ENCODE data around the gene ADNP.
"Not testable (repeated sequence)": the region's sequence is repeated elsewhere in the genome, so short reads cannot be mapped to it uniquely, and the experiment has no call there.

ADNP gene
- total RNA-seq: 143 reads per million, percentile 88 among the genes with 10 or more reads in this experiment

GRCh38 chr20:50931306-50932015 is at the start of gene ADNP:
Gene ADNP, minus strand, starts transcription at chr20:50931437. Its CDS starts 27,441 bp downstream, at chr20:50903996.
- peak; percentile 86 for DNase-seq

DNA sequence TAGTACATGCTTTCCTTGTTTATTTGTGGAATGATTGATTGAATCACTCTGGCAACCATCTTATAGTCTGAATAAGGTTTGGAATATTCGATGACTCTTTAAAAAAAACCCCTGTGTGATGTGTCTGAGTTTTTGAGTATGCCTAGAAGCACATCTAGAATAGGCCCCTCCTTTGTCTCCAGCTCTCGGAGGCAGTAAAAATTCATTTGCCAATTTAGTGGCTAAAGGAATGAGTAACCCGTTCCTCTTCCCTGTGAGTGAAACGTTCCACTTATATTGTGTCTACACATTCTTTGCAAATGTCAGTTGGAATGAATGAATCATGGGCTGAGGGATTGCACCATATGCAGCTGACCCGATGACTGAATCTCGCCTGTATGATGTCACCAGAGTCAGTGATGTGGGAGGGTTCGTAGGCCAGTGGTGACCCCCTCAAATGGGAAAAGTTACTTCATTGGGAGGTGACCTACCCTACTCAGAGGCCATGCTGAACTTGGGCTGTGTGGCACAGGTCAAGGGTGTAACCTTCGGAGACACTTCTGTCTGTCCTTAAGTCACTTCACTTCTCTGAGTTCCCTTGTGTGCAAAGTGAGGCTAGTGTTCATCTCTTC is 48.9 kb upstream of the ADNP start:
- DNase-seq: no peak

DNA sequence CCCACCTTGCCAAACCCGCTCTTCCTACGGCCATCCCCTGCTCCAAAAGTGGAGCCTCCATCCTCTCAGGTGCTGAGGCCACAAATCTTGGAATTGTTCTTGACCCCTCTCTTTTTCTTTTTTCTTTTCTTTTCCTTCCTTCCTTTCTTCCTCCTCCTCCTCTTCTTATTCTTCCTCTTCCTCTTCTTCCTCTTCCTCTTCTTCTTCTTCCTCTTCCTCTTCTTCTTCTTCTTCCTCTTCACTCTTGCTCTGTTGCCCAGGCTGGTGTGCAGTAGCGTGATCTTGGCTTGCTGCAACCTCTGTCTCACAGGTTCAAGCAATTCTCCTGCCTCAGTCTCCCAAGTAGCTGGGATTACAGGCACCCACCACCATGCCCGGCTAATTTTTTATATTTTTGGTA is 47.3 kb upstream of the ADNP start:
- DNase-seq: not testable (repeated sequence)

GRCh38 chr20:50977066-50978021 is 46.1 kb upstream of the ADNP start:
- DNase-seq: no peak

DNA sequence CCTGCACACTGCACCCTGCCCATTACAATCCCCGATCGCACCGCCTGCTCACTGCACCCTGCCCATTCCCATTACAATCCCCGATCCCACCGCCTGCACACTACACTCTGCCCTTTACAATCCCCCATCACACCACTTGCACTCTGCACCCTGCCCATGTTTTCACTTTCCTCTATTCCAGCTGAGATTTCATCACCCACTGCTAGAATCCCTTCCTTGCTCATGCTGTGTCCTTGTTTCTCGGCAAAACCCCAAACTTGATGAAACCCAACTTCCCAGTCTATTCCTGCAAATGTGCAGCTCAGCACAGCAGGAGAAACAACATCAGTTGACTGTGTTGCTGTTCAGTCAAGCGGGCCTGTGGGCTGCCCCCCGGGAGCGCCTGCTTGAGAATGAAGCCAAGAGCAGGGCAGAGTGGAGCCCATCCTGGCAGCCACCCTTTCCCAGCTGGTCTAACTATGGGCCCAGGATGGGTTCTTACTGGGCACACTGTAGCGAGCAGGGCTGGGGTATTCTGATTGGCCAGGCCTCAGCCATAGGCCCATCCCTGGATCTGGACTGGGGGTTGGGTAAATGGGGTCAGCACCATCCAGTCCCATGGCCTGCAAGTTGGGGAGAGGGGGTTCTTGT is 44.6 kb upstream of the ADNP start:
- no peak for DNase-seq

DNA sequence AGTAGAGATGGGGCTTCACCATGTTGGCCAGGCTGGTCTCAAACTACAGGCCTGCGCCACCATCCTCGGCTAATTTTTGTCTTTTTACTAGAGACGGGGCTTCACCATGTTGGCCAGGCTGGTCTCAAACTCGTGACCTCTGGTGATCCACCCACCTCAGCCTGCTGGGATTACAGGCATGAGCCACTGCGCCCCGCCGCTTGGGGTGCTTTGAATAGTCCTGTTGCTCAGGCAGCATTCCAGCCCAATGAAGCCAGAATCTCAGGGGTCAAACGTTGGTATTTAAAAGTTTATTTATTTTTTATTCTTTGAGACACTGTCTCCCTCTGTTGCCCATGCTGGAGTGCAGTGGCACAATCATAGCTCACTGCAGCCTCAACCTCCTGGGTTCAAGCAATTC is 38.7 kb upstream of the ADNP start:
- DNase-seq: no peak

- no peak for DNase-seq
These were observed 38.2 kb upstream of the ADNP start for GRCh38 chr20:50969435-50969834.

DNA sequence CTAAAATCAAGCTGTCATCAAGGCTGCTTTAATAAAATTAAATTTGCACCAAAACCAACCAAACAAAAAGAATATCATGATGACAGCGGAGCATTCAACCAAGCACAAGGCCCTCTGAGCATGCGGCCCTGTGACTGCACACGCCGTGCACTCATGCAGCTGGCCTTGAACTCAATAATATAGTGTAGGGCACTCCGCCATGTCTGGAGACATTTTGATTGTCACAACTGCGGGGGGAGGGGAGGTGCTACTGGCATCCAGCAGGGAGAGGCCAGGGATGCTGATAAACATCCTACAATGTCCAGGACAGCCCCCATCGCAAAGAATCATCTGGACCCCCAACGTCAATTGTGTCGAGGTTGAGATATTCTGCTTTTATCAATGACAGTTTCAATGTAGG is 37.1 kb upstream of the ADNP start:
- DNase-seq: no peak

DNA sequence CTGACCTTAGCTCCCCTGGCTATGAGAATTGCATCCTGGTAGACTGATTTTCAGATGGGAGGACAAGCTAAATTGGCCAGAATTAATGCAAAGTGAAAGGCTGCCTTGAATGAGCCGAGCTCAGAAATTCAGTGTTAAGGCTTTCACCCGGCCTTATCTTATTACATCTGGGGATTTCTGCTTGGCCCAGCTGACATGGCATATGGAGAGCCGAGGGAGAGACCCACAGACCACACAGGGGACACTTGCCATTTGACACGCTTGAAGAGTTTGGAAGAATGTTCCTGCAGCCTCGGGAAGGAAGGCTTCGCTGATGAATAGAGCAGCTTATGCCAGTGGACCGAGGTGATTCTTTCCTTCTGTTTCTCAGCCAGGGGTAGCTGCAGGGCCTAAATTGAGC is 36.3 kb upstream of the ADNP start:
- no peak for DNase-seq

- no peak for DNase-seq
These were observed 28.4 kb upstream of the ADNP start for GRCh38 chr20:50959543-50960126.

- DNase-seq: peak; percentile 79
These were observed 27.6 kb upstream of the ADNP start, which contains the start of gene MOCS3 for GRCh38 chr20:50958615-50959542. Gene MOCS3, plus strand, starts transcription at chr20:50958818. Its CDS starts 25 bp downstream, at chr20:50958843.

- DNase-seq: peak; percentile 89
These were observed 26.8 kb upstream of the ADNP start, which contains the start of gene DPM1 for GRCh38 chr20:50957798-50958614. Gene DPM1, minus strand, starts transcription at chr20:50958532. Its CDS starts 9 bp downstream, at chr20:50958523.

DNA sequence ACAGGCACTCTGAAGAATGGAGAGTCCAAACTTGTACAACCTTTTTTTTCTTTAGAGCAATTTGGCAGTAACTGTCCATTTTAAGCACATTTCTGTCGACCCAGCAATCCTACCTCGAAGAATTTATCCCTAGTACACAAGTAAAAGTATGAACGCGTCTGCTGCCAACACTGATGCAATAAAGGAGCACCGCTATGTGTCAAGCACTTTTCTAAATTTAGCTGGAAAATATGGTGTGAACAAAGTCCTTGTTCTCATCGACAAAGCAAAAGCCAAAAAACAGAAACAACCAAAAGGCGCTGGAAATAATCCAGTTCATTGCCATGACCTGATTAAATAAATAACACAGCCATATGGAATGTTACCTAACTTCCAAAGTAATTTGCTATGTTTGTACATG is 26.0 kb upstream of the ADNP start:
- no peak for DNase-seq

DNA sequence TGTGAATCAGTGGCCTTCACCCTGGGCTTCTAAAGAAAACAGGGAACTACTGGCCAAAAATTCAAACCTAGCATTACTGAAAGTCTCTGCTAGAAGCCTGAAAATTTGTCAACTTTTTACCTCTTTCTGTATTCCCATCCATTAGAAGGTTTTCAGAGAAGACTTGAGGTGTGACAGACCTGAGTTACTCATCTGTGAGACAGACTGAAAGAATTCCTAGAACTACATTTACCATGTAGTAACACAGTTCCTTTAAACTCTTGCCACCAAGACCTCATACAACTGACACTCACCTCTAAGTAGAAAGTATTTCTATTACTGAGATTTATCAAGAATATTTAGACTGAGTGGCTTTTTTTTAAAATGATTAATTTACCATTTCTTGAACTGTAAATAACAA is 22.6 kb upstream of the ADNP start:
- no peak for DNase-seq

- DNase-seq: no peak
These were observed 22.0 kb upstream of the ADNP start for GRCh38 chr20:50953196-50953595.

- DNase-seq: no peak
These were observed 17.0 kb upstream of the ADNP start for GRCh38 chr20:50948132-50948785.

DNA sequence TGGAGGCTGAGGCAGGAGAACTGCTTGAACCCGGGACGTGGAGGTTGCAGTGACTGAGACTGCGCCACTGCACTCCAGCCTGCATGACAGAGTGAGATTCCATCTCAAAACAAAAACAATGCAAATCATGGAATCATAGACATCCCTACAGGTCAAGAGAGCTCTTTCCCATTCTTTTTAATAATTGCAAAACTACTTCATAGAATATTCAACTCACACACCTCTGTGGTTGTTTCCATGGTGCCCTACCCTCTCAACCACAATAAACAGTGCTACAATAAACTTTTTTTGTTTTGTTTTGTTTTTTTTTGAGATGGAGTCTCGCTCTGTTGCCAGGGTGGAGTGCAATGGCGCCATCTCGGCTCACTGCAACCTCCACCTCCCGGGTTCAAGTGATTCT is 11.8 kb upstream of the ADNP start:
- no peak for DNase-seq

GRCh38 chr20:50933589-50933988 is 2.4 kb upstream of the ADNP start:
- no peak for DNase-seq

DNA sequence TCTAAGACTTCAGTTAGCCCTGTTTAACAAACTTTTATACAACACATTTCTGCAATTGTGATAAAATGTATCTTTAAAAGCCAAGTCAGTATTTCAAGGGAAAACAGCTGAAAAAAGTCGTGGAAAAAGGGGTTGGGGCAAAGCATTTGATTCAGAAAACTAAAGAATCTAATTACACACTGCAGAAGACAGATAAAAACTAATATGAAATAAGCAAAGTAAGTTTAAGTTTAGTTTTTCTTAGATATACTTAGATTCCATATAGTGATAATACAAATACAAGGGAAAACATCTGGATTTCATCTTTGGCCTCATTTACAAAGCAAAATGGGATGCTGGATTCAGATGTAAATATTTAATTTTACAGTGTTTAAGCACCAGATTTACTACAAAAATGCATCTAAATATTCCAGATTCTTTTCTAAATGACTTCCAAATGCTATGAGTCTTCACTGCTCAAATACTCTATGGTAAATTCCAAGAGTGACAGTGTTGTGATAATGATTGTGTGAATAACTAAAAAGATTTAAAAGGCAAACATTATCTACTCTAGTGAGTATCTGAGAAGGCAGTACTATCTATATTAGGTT is 1.5 kb upstream of the ADNP start:
- no peak for DNase-seq
